Left ventricle myocardium inferior (tissue), 1 donor: ENCODE data around the gene AUP1. TPM values are rescaled to one million over a fixed set of nuclear protein-coding genes. Genes with fewer than 3 reads are reported as not detected.
"Not testable (repeated sequence)": the region's sequence is repeated elsewhere in the genome, so short reads cannot be mapped to it uniquely, and the experiment has no call there.

ENCODE experiments used
- DNase-seq: peaks from one replicate; pipeline ENCODE4 v3.0.0-alpha.2; 2020
- H3K27ac ChIP-seq: fragments of 200-600 bp; replicated peaks from 2 replicates; pipeline ENCODE4 v1.8.0; 2021
- H3K27me3 ChIP-seq: fragments of 200-600 bp; 2 replicates; pipeline ENCODE4 v1.8.0; 2021; ENCODE audit warnings: low read depth
- H3K36me3 ChIP-seq: fragments of 200-600 bp; 2 replicates; pipeline ENCODE4 v1.8.0; 2021
- H3K4me1 ChIP-seq: fragments of 200-600 bp; 2 replicates; pipeline ENCODE4 v1.8.0; 2021
- H3K4me3 ChIP-seq: fragments of 200-600 bp; 2 replicates; pipeline ENCODE4 v1.8.0; 2021; ENCODE audit warnings: mild to moderate bottlenecking, moderate library complexity
- H3K9me3 ChIP-seq: fragments of 200-600 bp; replicated peaks from 2 replicates; pipeline ENCODE4 v1.8.0; 2021
- intact Hi-C: fragments of 100-400 bp; cut with micrococcal nuclease; formaldehyde crosslinking; loops from one replicate; pipeline ENCODE4 v1.11.0; 2022
- total RNA-seq: library from RNA; stranded (reverse); fragmentation: NEBNext Ultra II Directional; extraction: Animal tissue kit (Norgen Biotek cat#: 25700); gene quantifications from one replicate; pipeline ENCODE4 v1.2.1, GENCODE V29; 2021
- TF ChIP-seq, protein P1 (sequence below): fragments of 200-600 bp; IDR thresholded peaks from 2 replicates; pipeline ENCODE4 v1.8.0; 2021; ENCODE audit warnings: antibody characterized with exemption, mild to moderate bottlenecking, borderline replicate concordance
- donor health status: DM: no; HTN: yes; CAD: no; lungs with severe emphysema.

Gene AUP1
- total RNA-seq, 1 donor from 2014 or later = 46.9 TPM

GRCh38 chr2:74493546-74493945 lies 36.0 kb downstream of the AUP1 start:
- no peak overlapping the region for H3K4me3 ChIP-seq
- no peak overlapping the region for H3K27ac ChIP-seq
- intact Hi-C loops = no loop called here
- peaks cover 48% of the 10 kb centered on the region for H3K36me3 ChIP-seq
- TF ChIP-seq, protein P1, sequence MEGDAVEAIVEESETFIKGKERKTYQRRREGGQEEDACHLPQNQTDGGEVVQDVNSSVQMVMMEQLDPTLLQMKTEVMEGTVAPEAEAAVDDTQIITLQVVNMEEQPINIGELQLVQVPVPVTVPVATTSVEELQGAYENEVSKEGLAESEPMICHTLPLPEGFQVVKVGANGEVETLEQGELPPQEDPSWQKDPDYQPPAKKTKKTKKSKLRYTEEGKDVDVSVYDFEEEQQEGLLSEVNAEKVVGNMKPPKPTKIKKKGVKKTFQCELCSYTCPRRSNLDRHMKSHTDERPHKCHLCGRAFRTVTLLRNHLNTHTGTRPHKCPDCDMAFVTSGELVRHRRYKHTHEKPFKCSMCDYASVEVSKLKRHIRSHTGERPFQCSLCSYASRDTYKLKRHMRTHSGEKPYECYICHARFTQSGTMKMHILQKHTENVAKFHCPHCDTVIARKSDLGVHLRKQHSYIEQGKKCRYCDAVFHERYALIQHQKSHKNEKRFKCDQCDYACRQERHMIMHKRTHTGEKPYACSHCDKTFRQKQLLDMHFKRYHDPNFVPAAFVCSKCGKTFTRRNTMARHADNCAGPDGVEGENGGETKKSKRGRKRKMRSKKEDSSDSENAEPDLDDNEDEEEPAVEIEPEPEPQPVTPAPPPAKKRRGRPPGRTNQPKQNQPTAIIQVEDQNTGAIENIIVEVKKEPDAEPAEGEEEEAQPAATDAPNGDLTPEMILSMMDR = no peak
- H3K9me3 ChIP-seq = no peaks in the 10 kb centered on the region
- DNase-seq = no peak
- H3K27me3 ChIP-seq = peaks cover 20% of the 10 kb centered on the region
- peaks cover 13% of the 10 kb centered on the region for H3K4me1 ChIP-seq

DNA sequence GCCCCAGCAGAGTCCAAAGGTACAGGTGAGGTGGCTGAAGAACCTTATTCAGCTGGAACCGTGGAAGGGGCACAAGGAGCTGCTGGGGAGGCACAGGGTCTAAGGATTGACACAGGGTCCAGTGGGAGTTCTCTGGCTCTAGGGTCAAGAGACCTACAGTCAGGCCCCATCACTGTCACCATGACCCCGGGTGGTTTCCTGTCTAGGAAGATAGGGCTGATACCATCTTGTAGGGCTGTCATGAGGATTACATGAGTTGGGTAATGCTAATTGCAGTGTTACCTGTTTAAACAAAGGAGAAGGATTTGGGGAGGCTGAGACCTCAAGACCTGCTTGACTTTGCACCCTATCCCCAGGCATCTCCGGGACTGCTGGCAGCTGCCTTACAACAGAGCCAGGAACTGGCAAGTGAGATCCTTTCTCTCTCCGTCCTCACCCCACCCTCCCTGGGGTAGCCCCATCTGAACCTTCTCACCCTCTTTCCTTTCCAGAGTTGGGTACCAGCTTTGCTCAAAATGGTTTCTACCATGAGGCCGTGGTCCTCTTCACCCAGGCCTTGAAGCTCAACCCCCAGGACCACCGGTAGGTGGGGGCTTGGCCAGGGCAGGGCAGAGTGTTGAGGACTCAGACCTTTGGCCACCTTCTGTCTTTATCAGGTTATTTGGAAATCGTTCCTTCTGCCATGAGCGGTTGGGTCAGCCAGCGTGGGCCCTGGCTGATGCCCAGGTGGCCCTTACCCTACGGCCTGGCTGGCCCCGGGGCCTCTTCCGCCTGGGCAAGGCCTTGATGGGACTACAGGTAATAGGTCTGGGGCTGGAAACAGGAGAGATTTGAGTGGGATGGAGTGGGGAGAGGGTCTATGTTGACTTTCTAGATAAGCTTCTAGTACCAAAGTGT lies 37.6 kb downstream of the AUP1 start:
- Histone ChIP-seq H3K36me3 (peaks cover 58% of the 10 kb centered on the region), H3K27ac (no peak overlapping the region), H3K4me3 (no peak overlapping the region), H3K4me1 (no peaks in the 10 kb centered on the region), H3K9me3 (no peaks in the 10 kb centered on the region), H3K27me3 (peaks cover 3% of the 10 kb centered on the region)
- TF ChIP-seq, protein P1 = no peak
- no peak for DNase-seq
- intact Hi-C loops = no loop called here

DNA sequence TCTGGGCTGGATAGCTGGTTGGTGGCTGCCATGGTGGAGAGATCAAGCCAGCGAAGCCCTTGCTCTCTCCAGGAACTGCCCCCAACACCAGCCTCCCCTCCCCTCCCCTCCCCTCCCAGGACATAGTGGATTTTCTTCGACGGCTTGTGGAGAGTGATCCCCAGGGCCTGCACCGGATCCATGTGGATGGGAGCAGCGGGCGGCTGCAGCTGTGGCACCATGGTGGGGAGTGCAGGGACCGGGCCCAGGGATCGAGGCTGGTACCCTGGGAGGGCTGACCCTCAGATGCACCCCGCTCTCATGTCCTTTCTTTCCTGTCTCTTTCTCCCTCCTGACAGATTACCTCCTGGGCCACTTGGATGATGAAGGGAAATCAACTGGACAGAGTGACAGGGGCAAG lies 39.6 kb downstream of the AUP1 start:
- TF ChIP-seq, protein P1 = no peak
- no peaks in the 10 kb centered on the region for H3K4me1 ChIP-seq
- DNase-seq = no peak
- H3K27me3 ChIP-seq = no peaks in the 10 kb centered on the region
- no peak overlapping the region for H3K27ac ChIP-seq
- no peaks in the 10 kb centered on the region for H3K9me3 ChIP-seq
- H3K36me3 ChIP-seq = peaks cover 76% of the 10 kb centered on the region
- intact Hi-C loops = loop anchor here (10.0 kb wide), 1 partner anchor 55 kb away; no protein-coding TSS in a partner anchor
- no peak overlapping the region for H3K4me3 ChIP-seq

- H3K9me3 ChIP-seq = no peaks in the 10 kb centered on the region
- peaks cover 74% of the 10 kb centered on the region for H3K36me3 ChIP-seq
- intact Hi-C loops = loop anchor here (10.0 kb wide), 1 partner anchor 56 kb away; no protein-coding TSS in a partner anchor
- TF ChIP-seq, protein P1 = no peak
- DNase-seq = no peak
- no peak overlapping the region for H3K4me3 ChIP-seq
- H3K27me3 ChIP-seq = no peaks in the 10 kb centered on the region
- H3K27ac ChIP-seq = no peak overlapping the region
- peaks cover 7% of the 10 kb centered on the region for H3K4me1 ChIP-seq
Observed at GRCh38 chr2:74488643-74489481, 40.6 kb downstream of the AUP1 start.

DNA sequence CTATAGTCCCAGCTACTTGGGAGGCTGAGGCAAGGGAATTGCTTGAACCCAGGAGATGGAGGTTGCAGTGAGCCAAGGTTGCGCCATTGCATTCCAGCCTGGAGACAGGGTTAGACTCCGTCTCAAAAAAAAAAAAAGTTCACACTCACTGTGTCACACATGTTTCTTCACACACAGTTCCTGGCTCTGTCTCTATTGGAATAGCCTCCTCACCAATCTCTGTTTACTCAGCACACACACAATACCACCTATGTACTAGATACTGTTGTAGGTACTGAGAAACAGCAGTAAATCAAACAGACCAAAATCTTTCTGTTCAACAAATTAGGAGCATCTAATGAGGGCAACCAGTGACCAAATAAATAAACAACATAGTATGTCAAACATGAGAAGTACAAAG lies 43.4 kb downstream of the AUP1 start:
- no peaks in the 10 kb centered on the region for H3K27me3 ChIP-seq
- H3K27ac ChIP-seq = no peak overlapping the region
- no peak overlapping the region for H3K4me3 ChIP-seq
- H3K9me3 ChIP-seq = no peaks in the 10 kb centered on the region
- H3K36me3 ChIP-seq = peaks cover 50% of the 10 kb centered on the region
- no peak for DNase-seq
- intact Hi-C loops = loop anchor here (10.0 kb wide), 1 partner anchor 59 kb away; no protein-coding TSS in a partner anchor
- TF ChIP-seq, protein P1 = no peak
- H3K4me1 ChIP-seq = peaks cover 30% of the 10 kb centered on the region

DNA sequence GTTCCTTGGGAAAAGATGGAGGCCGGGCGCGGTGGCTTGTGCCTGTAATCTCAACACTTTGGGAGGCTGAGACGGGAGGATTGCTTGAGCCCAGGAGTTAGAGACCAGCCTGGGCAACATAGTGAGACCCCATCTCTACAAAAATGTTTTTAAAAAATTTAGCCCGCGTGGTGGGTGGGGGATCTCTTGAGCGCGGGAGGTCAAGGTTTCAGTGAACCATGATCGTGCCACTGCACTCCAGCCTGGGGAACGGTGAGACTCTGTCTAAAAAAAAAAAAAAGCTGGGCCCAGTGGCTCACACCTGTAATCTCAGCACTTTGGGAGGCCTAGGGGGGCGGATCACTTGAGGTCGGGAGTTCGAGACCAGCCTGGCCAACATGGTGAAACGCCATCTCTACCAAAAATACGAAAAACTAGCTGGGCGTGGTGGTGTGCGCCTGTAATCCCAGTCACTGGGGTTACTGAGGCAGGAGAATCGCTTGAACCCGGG lies 45.8 kb downstream of the AUP1 start:
- peak overlapping the region; percentile 99 for H3K4me3 ChIP-seq
- H3K27me3 ChIP-seq, DNase-seq, H3K9me3 ChIP-seq: not testable (repeated sequence)
- peaks cover 44% of the 10 kb centered on the region for H3K4me1 ChIP-seq
- H3K27ac ChIP-seq = peak overlapping the region; percentile 97
- intact Hi-C loops = loop anchor here (5.0 to 10.0 kb wide), 2 partner anchors 61 to 104 kb away; no protein-coding TSS in a partner anchor
- H3K36me3 ChIP-seq = peaks cover 57% of the 10 kb centered on the region
